GM19452 (cell line): ENCODE results near the gene C6orf62.
"Not testable (repeated sequence)": the region's sequence is repeated elsewhere in the genome, so short reads cannot be mapped to it uniquely, and the experiment has no call there.

ENCODE experiments used
- ATAC-seq: cut with Tn5 transposase; IDR thresholded peaks from one replicate; pipeline ENCODE4 v1.9.1; 2021; ENCODE audit not compliant: unreplicated experiment

C6orf62 gene

DNA sequence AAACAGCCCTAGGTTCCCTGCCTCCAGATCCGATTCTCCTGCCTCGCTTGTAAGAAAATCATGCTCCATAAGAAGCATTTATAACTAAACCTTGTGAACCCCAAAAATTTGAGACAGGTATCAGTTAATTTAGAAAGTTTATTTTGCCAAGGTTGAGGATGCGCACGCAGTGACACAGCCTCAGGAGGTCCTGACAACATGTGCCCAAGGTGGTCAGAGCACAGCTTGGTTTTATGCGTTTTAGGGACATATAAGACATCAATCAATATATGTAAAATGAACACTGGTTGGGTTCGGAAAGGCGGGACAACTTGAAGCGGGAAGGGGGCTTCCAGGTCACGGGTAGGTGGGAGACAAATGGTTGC lies 50.0 kb downstream of the C6orf62 start:
- no peak for ATAC-seq

DNA sequence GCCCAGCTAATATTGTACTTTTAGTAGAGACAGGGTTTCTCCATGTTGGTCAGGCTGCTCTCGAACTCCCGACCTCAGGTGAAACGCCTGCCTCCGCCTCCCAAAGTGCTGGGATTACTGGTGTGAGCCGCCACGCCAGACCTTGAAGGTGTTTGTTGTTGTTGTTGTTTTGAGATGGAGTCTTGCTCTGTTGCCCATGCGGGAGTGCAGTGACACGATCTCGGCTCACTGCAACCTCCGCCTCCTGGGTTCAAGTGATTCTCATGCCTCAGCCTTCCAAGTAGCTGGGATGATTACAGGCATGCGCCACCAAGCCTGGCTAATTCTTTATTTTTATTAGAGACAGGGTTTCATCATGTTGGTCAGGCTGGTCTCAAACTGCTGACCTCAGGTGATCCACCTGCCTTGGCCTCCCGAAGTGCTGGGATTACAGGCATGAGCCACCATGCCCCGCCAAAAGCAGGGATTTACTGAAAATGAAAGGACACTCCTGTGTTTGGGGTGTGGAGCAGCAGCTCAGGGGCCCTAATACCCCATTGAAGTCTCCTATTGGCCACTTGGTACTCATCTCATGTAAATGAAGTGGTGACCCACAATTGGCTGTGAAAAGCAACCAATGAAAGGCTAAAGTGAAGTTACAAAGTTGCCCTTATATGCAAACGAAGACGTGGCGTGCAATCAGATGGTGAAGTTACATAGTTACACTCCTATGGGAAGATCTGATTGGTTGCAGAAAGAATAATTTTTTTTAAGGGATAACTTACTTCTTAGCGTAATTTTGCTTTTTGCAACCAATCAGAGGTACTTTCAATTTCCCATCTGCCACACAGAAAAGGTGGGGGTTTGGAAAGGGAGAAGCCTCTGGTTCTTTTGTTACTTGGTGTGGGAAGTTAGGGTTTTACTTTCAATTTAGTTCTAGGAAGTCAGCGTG lies 50.6 kb downstream of the C6orf62 start:
- ATAC-seq = not testable (repeated sequence)

GRCh38 chr6:24667378-24667803 lies 51.6 kb downstream of the C6orf62 start:
- peak; percentile 4 for ATAC-seq

GRCh38 chr6:24666641-24667377 lies 52.1 kb downstream of the C6orf62 start, which contains the start of the genes ACOT13 and TDP2:
ACOT13 (plus strand) TSS chr6:24667077; CDS start chr6:24667264, 187 bp downstream.
TDP2 (minus strand) TSS chr6:24666899; CDS start chr6:24666862, 37 bp downstream.
- ATAC-seq = peak; percentile 97

DNA sequence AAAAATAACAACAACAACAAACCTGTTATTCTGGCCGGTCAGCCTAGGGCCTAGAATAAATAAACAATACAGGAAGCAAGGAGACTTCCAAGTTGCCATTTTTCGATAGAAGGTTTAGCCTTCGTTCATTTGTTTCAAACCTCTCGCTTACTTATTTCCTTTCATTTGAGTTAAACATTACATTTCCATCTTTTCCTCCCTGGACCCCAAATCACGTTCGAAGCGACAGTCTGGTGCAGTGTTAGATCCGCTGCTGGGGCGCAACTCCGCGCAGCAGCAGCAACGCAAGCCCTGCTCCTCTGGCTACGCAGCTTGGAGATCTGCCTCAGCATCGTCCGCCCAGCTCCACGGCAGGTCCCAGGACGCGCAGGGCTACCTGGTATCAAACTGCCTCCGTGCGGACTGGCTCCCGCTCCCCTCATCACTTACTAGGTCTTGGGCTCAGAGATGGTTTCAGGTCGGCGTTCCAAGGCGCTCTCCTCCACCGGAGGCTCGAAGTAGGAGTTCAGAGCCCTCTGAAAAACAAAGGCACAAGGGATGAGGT lies 52.8 kb downstream of the C6orf62 start:
- ATAC-seq = peak; percentile 24

- ATAC-seq = no peak
Observed at GRCh38 chr6:24664046-24664987, 54.6 kb downstream of the C6orf62 start.

DNA sequence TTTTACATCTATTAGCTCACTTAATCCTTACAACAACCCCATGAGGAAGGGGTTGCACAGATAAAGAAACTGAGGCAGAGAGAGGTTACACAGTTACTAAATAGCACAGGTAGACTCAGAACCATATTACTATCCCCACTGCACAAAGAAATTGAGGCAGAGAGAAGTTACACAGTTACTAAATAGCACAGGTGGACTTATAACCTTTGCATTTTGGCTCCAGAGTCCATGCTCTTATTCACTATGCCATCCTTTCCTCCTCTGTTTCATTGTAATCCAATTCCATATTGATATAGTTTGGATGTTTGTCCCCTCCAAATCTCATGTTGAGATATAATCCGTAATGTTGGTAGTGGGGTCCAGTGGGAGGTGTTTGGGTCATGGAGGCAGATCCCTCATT lies 55.8 kb downstream of the C6orf62 start:
- no peak for ATAC-seq

- ATAC-seq = no peak
Observed at GRCh38 chr6:24662236-24662635, 56.7 kb downstream of the C6orf62 start.

GRCh38 chr6:24661759-24662158 lies 57.2 kb downstream of the C6orf62 start:
- ATAC-seq = not testable (repeated sequence)

- ATAC-seq = no peak
Observed at GRCh38 chr6:24660105-24660504, 58.8 kb downstream of the C6orf62 start.

DNA sequence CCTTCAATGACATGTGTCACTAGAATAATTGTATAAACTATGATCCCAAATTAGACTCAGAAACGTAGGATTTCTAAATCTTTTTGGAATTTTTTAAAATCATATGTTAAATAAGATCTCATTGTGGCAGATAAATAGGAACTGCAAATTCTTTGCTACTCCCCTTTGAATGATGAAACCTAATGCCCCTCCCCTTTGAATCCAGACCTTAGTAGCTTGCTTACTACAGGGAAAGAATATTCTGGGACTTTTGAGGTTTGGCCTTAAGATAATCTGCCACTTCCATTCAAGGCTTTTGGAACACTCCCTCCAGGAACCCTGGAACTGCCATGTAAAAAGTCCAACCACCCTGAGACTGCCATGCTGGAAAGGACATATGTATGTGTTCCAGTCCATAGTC lies 59.4 kb downstream of the C6orf62 start:
- no peak for ATAC-seq

DNA sequence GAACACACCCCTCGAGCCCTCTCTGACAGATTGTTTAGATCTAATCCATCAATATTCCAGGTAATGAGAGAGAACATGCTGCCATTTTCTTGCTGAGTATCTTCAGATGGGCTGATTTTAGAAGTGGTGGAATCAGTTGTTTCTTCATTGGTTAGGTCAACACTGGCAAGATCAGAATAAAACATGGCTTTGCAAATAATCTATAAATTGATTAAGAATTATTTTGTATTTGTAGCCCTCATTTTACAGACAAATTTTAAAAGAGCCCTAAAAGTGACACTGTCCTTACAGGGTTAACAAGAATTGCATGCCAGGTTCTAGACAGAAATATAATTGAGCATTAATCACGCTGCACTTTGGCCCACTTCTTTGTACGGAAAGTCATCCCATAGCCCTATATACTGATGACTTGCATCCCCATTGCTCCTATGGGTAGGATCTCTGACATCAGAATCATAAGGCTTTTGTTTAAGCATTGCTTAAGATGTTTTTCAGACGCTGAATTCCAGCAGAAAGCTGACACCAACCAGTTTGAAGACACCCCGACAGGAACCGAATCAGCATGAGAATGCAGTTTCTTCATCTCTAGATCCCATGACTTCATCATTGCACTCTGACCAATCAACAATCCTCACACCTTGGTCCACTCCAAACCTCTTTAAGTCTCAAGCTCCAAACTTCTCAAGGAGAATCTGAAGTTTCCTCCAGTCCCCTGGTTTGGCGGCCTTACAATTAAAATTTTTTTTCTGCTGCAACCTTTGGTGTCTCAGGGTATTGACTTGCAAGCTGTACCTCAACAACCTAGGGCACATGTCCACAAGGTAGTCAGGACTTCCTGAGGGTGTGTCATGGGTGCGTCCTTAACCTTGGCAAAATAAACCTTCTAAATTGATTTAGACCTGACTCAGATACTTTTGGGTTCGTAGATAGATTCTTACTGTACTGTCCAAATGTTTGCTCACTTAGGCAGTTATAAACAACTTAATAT lies 60.1 kb downstream of the C6orf62 start:
- ATAC-seq = no peak

GRCh38 chr6:24655215-24655614 lies 63.7 kb downstream of the C6orf62 start:
- ATAC-seq = no peak
